ENCODE data around the gene LRRC1.

The LRRC1 gene

GRCh38 chr6:53815381-53816119 is 20.7 kb downstream of the LRRC1 start:
- no peak for DNase-seq (ENCODE audit: low spot score)

- no peak for DNase-seq (ENCODE audit: low spot score)
Measured at GRCh38 chr6:53818858-53819609, 24.2 kb downstream of the LRRC1 start.

- DNase-seq (ENCODE audit: low spot score), result no peak
Measured at GRCh38 chr6:53822401-53823125, 27.8 kb downstream of the LRRC1 start.

GRCh38 chr6:53824714-53825113 is 29.9 kb downstream of the LRRC1 start:
- DNase-seq (ENCODE audit: low spot score), result no peak

- no peak for DNase-seq (ENCODE audit: low spot score)
Measured at GRCh38 chr6:53825532-53826321, 30.9 kb downstream of the LRRC1 start.

- no peak for DNase-seq (ENCODE audit: low spot score)
Measured at GRCh38 chr6:53827531-53827930, 32.7 kb downstream of the LRRC1 start.

GRCh38 chr6:53828215-53828614 is 33.4 kb downstream of the LRRC1 start:
- no peak for DNase-seq (ENCODE audit: low spot score)

GRCh38 chr6:53828966-53829697 is 34.3 kb downstream of the LRRC1 start:
- no peak for DNase-seq (ENCODE audit: low spot score)

- DNase-seq (ENCODE audit: low spot score), result no peak
Measured at GRCh38 chr6:53829698-53830221, 35.0 kb downstream of the LRRC1 start.

- no peak for DNase-seq (ENCODE audit: low spot score)
Measured at GRCh38 chr6:53830366-53830765, 35.6 kb downstream of the LRRC1 start.

GRCh38 chr6:53831081-53831869 is 36.5 kb downstream of the LRRC1 start:
- no peak for DNase-seq (ENCODE audit: low spot score)

GRCh38 chr6:53831936-53832660 is 37.3 kb downstream of the LRRC1 start:
- DNase-seq (ENCODE audit: low spot score), result no peak

- DNase-seq (ENCODE audit: low spot score), result no peak
Measured at GRCh38 chr6:53833155-53833554, 38.4 kb downstream of the LRRC1 start.

- no peak for DNase-seq (ENCODE audit: low spot score)
Measured at GRCh38 chr6:53834132-53834531, 39.3 kb downstream of the LRRC1 start.

- no peak for DNase-seq (ENCODE audit: low spot score)
Measured at GRCh38 chr6:53837865-53838769, 43.3 kb downstream of the LRRC1 start.

GRCh38 chr6:53840027-53840426 is 45.2 kb downstream of the LRRC1 start:
- DNase-seq (ENCODE audit: low spot score), result no peak

- DNase-seq (ENCODE audit: low spot score), result no peak
Measured at GRCh38 chr6:53845280-53846195, 50.7 kb downstream of the LRRC1 start.

All from CD4-positive, alpha-beta T cell treated with Interleukin-15 for 4 hours (primary cell).